OCI-LY3 (cell line): Measurements from ENCODE around the gene FAM149B1.

Experiments used
- EZH2phosphoT487 ChIP-seq: fragments of 200-600 bp; shearing (Covaris generic); IDR thresholded peaks from 2 replicates; pipeline ENCODE4 v1.6.1; 2018; ENCODE audit warnings: antibody characterized with exemption, mixed run types, low read depth
- TF ChIP-seq, protein P1 (sequence below): fragments of 200-600, 300-600 bp; sonication (generic); IDR thresholded peaks from 2 replicates; pipeline ENCODE4 v1.5.1; 2014; ENCODE audit warnings: antibody characterized with exemption, low read length, low read depth

DNA sequence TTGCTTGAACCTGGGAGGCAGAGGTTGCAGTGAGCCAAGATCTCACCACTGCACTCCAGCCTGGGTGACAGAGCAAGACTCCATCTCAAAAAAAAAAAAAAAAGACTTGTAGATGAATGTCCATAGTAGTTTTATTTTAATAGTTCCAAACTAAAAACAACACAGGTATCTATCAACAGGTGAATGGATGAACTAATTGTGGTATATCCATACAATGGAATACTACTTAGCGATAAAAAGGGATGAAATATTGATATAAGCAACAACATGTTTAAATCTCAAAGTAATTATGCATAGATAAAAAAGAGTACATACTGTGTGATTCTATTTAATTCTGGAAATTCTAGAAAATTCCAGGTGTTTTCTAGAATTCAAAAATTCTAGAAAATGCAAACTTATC lies 122.0 kb downstream of the FAM149B1 start:
- TF ChIP-seq, protein P1, sequence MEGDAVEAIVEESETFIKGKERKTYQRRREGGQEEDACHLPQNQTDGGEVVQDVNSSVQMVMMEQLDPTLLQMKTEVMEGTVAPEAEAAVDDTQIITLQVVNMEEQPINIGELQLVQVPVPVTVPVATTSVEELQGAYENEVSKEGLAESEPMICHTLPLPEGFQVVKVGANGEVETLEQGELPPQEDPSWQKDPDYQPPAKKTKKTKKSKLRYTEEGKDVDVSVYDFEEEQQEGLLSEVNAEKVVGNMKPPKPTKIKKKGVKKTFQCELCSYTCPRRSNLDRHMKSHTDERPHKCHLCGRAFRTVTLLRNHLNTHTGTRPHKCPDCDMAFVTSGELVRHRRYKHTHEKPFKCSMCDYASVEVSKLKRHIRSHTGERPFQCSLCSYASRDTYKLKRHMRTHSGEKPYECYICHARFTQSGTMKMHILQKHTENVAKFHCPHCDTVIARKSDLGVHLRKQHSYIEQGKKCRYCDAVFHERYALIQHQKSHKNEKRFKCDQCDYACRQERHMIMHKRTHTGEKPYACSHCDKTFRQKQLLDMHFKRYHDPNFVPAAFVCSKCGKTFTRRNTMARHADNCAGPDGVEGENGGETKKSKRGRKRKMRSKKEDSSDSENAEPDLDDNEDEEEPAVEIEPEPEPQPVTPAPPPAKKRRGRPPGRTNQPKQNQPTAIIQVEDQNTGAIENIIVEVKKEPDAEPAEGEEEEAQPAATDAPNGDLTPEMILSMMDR: no peak
- no peak for TF ChIP-seq EZH2phosphoT487
